ENCODE measurements around the gene TP53BP1. TPM values are rescaled to one million over a fixed set of nuclear protein-coding genes. Genes with fewer than 3 reads are reported as not detected.

TP53BP1 gene
- total and polyA plus RNA-seq, 2 of the 13 experiments (the other 11 are each of a cell fraction or from before 2014, with no cell fraction given): 17.1 to 17.4 TPM

GRCh38 chr15:43492673-43493601, at the start of gene TP53BP1 (continued):
- TF ChIP-seq NCOR1 (IDR thresholded peaks at IDR 0.05; ENCODE audit: borderline replicate concordance, low read length): no peak
- no peak for TF ChIP-seq HOXA5 (CRISPR knock-in tag; IDR thresholded peaks at IDR 0.05)
- TF ChIP-seq ZNF720 (CRISPR knock-in tag; IDR thresholded peaks at IDR 0.05): no peak
- no peak for TF ChIP-seq ZFAT (CRISPR knock-in tag; conservative IDR thresholded peaks at IDR 0.05)
- TF ChIP-seq DRAP1 (CRISPR knock-in tag; IDR thresholded peaks at IDR 0.05): peak; percentile 78
- no peak for TF ChIP-seq SNAPC4 (CRISPR knock-in tag; IDR thresholded peaks at IDR 0.05)
- TF ChIP-seq GPN1 (CRISPR knock-in tag; IDR thresholded peaks at IDR 0.05; ENCODE audit: borderline replicate concordance): no peak
- TF ChIP-seq POLR2AphosphoS5 (IDR thresholded peaks at IDR 0.05; ENCODE audit: low read depth, low read length): peak; percentile 44; the same call in 1 of the 2 replicates
- no peak for TF ChIP-seq ZNF556 (CRISPR knock-in tag; IDR thresholded peaks at IDR 0.05; ENCODE audit: borderline replicate concordance)
- TF ChIP-seq JUND (CRISPR knock-in tag; IDR thresholded peaks at IDR 0.05): no peak
- peak; percentile 62 for TF ChIP-seq THAP11 (CRISPR knock-in tag; IDR thresholded peaks at IDR 0.05)
- TF ChIP-seq ZNF607 (CRISPR knock-in tag; IDR thresholded peaks at IDR 0.05; ENCODE audit: borderline replicate concordance): no peak
- TF ChIP-seq ZNF883 (CRISPR knock-in tag; IDR thresholded peaks at IDR 0.05; ENCODE audit: not compliant biosample characterization): peak; percentile 68
- TF ChIP-seq KDM4B (CRISPR knock-in tag; IDR thresholded peaks at IDR 0.05): no peak
- TF ChIP-seq, protein P1, sequence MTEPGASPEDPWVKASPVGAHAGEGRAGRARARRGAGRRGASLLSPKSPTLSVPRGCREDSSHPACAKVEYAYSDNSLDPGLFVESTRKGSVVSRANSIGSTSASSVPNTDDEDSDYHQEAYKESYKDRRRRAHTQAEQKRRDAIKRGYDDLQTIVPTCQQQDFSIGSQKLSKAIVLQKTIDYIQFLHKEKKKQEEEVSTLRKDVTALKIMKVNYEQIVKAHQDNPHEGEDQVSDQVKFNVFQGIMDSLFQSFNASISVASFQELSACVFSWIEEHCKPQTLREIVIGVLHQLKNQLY (CRISPR knock-in tag; IDR thresholded peaks at IDR 0.05): no peak
- peak; percentile 61; the same call in 1 of the 2 replicates for TF ChIP-seq HNF1B (CRISPR knock-in tag; IDR thresholded peaks at IDR 0.05)
- TF ChIP-seq ZNF496 (CRISPR knock-in tag; IDR thresholded peaks at IDR 0.05; ENCODE audit: insufficient replicate concordance): no peak
- TF ChIP-seq ZNF232 (CRISPR knock-in tag; IDR thresholded peaks at IDR 0.05; ENCODE audit: borderline replicate concordance): no peak
- peak; percentile 49; the same call in 1 of the 2 replicates for TF ChIP-seq PATZ1 (CRISPR knock-in tag; IDR thresholded peaks at IDR 0.05)

Measured in HepG2 (cell line).